ENCODE measurements around the gene MAP1S. TPM values are rescaled to one million over a fixed set of nuclear protein-coding genes. Genes with fewer than 3 reads are reported as not detected.

The MAP1S gene
- polyA plus RNA-seq, 1 of the 3 experiments (the other 2 are of a cell fraction) = 18.4 TPM

DNA sequence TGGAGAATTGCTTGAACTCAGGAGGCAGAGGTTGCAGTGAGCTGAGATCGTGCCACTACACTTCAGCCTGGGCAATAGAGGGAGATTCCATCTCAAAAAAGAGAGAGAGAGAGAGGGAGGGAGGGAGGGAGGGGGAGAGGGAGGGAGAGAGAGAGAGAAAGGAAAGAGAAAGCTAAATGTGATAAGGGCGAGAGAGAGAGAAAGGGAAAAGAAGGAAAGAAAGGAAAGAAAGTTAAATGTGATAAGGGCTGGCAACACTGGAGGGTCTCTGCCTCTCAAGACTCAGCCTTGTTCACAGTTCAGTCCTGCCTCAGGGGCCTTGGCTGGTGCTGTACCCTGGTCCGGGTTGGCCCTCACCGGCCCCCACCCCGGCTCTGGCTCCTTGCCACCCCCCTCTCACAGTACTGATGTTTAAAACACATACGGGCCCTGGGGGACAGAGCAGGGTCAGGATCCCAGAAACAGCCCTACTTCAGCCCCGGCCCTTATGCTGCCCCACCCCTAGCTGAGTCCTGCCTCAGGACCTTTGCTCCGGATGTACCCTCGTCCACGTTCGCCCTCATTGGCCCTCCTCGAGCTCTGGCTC is 3.5 kb downstream of the MAP1S start:
- CTCF ChIA-PET = interaction anchor here (1.3 kb wide), 2 partner anchors 18 to 61 kb away, joined by 3 to 5 read pairs; no protein-coding TSS in a partner anchor
- WGBS (ENCODE audit: low lambda C conversion rate) = 91% methylated on average over 10 of the region's 12 CpGs
- Histone ChIP-seq H3F3A (replicated peaks; ENCODE audit: insufficient read depth) (no peaks in the 10 kb centered on the region), H3K4me1 (ENCODE audit: control insufficient read depth in 1 of 2, insufficient read depth in 2 of 2, low read depth in 1 of 2, low read length in 1 of 2) (peaks cover 16 to 20% of the 10 kb centered on the region in 2 experiments; a peak in 2 of 4 replicates), H3K27ac (ENCODE audit: low read depth in 2 of 2, low read length in 1 of 2) (no peak overlapping the region), H3K9me3 (no peaks in the 10 kb centered on the region), H4K20me1 (ENCODE audit: insufficient read depth) (peaks cover 33% of the 10 kb centered on the region), H3K9me2 (no peaks in the 10 kb centered on the region), H3K4me2 (no peak overlapping the region), H2AFZ (ENCODE audit: low read depth) (no peak overlapping the region), H3K4me3 (ENCODE audit: low read depth in 2 of 2, low read length in 1 of 2) (no peak overlapping the region), H3K9ac (no peak overlapping the region), H3K27me3 (ENCODE audit: insufficient read depth) (no peaks in the 10 kb centered on the region), H3K36me3 (replicated peaks in 1 of 2; ENCODE audit: control insufficient read depth in 1 of 2, insufficient read depth in 2 of 2, low read length in 1 of 2) (peaks cover 10 to 29% of the 10 kb centered on the region in 2 experiments), H3K79me2 (ENCODE audit: insufficient read depth) (peaks cover 37% of the 10 kb centered on the region)
- TF ChIP-seq MXI1 (IDR thresholded peaks at IDR 0.05; ENCODE audit: low read depth, low read length) (no peak), ELF1 (IDR thresholded peaks at IDR 0.05) (no peak), FOXJ3 (CRISPR knock-in tag; IDR thresholded peaks at IDR 0.05) (no peak), RXRA (IDR thresholded peaks at IDR 0.05; ENCODE audit: borderline replicate concordance, low read depth) (no peak), FOSL2 (IDR thresholded peaks at IDR 0.05; ENCODE audit: borderline replicate concordance, low read depth) (no peak), RFX5 (IDR thresholded peaks at IDR 0.05; ENCODE audit: low read length) (no peak), JUND (IDR thresholded peaks at IDR 0.05) (no peak)
- TF ChIP-seq, protein P1, sequence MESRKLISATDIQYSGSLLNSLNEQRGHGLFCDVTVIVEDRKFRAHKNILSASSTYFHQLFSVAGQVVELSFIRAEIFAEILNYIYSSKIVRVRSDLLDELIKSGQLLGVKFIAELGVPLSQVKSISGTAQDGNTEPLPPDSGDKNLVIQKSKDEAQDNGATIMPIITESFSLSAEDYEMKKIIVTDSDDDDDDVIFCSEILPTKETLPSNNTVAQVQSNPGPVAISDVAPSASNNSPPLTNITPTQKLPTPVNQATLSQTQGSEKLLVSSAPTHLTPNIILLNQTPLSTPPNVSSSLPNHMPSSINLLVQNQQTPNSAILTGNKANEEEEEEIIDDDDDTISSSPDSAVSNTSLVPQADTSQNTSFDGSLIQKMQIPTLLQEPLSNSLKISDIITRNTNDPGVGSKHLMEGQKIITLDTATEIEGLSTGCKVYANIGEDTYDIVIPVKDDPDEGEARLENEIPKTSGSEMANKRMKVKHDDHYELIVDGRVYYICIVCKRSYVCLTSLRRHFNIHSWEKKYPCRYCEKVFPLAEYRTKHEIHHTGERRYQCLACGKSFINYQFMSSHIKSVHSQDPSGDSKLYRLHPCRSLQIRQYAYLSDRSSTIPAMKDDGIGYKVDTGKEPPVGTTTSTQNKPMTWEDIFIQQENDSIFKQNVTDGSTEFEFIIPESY (IDR thresholded peaks at IDR 0.05; ENCODE audit: borderline replicate concordance, low read depth) = no peak
- TF ChIP-seq, protein P2, sequence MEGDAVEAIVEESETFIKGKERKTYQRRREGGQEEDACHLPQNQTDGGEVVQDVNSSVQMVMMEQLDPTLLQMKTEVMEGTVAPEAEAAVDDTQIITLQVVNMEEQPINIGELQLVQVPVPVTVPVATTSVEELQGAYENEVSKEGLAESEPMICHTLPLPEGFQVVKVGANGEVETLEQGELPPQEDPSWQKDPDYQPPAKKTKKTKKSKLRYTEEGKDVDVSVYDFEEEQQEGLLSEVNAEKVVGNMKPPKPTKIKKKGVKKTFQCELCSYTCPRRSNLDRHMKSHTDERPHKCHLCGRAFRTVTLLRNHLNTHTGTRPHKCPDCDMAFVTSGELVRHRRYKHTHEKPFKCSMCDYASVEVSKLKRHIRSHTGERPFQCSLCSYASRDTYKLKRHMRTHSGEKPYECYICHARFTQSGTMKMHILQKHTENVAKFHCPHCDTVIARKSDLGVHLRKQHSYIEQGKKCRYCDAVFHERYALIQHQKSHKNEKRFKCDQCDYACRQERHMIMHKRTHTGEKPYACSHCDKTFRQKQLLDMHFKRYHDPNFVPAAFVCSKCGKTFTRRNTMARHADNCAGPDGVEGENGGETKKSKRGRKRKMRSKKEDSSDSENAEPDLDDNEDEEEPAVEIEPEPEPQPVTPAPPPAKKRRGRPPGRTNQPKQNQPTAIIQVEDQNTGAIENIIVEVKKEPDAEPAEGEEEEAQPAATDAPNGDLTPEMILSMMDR (IDR thresholded peaks at IDR 0.05) = no peak
- TF ChIP-seq, protein P3, sequence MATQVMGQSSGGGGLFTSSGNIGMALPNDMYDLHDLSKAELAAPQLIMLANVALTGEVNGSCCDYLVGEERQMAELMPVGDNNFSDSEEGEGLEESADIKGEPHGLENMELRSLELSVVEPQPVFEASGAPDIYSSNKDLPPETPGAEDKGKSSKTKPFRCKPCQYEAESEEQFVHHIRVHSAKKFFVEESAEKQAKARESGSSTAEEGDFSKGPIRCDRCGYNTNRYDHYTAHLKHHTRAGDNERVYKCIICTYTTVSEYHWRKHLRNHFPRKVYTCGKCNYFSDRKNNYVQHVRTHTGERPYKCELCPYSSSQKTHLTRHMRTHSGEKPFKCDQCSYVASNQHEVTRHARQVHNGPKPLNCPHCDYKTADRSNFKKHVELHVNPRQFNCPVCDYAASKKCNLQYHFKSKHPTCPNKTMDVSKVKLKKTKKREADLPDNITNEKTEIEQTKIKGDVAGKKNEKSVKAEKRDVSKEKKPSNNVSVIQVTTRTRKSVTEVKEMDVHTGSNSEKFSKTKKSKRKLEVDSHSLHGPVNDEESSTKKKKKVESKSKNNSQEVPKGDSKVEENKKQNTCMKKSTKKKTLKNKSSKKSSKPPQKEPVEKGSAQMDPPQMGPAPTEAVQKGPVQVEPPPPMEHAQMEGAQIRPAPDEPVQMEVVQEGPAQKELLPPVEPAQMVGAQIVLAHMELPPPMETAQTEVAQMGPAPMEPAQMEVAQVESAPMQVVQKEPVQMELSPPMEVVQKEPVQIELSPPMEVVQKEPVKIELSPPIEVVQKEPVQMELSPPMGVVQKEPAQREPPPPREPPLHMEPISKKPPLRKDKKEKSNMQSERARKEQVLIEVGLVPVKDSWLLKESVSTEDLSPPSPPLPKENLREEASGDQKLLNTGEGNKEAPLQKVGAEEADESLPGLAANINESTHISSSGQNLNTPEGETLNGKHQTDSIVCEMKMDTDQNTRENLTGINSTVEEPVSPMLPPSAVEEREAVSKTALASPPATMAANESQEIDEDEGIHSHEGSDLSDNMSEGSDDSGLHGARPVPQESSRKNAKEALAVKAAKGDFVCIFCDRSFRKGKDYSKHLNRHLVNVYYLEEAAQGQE (IDR thresholded peaks at IDR 0.05; ENCODE audit: low read depth, low read length) = no peak
- TF ChIP-seq, protein P4, sequence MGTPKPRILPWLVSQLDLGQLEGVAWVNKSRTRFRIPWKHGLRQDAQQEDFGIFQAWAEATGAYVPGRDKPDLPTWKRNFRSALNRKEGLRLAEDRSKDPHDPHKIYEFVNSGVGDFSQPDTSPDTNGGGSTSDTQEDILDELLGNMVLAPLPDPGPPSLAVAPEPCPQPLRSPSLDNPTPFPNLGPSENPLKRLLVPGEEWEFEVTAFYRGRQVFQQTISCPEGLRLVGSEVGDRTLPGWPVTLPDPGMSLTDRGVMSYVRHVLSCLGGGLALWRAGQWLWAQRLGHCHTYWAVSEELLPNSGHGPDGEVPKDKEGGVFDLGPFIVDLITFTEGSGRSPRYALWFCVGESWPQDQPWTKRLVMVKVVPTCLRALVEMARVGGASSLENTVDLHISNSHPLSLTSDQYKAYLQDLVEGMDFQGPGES (IDR thresholded peaks at IDR 0.05; ENCODE audit: low read depth, low read length) = no peak
- DNase-seq = no peak
- POLR2A ChIA-PET = no interaction called here

Measured in SK-N-SH (cell line).